Bronchial epithelial cell (primary cell): ENCODE data around the gene PPP1R13B. TPM values are rescaled to one million over a fixed set of nuclear protein-coding genes. Genes with fewer than 3 reads are reported as not detected.
A peak's percentile ranks its signal among the peaks of the same experiment; 100 is the strongest.

Source experiments
- DNase-seq: peaks from one replicate; pipeline ENCODE4 v3.0.0-alpha.2; 2010; ENCODE audit warnings: low read depth
- FAIRE-seq: peaks from 2 replicates; lab custom pipeline; 2011; peaks lifted over from hg19 to GRCh38; lab: Jason Lieb, UNC
- H3K27me3 ChIP-seq: 2 replicates; pipeline ENCODE4 v1.5.1; 2011; ENCODE audit warnings: low read length; ENCODE audit not compliant: control insufficient read depth, insufficient read depth
- H3K36me3 ChIP-seq: 2 replicates; pipeline ENCODE4 v1.5.1; 2011; ENCODE audit warnings: low read length; ENCODE audit not compliant: control insufficient read depth, insufficient read depth
- H3K4me3 ChIP-seq: 2 replicates; pipeline ENCODE4 v1.5.1; 2011; ENCODE audit warnings: mild to moderate bottlenecking, low read depth, low read length, control low read depth
- total RNA-seq: library from RNA; depleted of rRNA; stranded (reverse); fragments of >200 nt; gene quantifications from 2 replicates; pipeline ENCODE4 v1.2.1, GENCODE V29; 2014
- TF ChIP-seq, protein P1 (sequence below): IDR thresholded peaks from 2 replicates; pipeline ENCODE4 v1.5.1; 2011; ENCODE audit warnings: mild to moderate bottlenecking, moderate library complexity, low read length, control low read depth, inconsistent platforms; ENCODE audit not compliant: insufficient read depth, severe bottlenecking

PPP1R13B gene
- total RNA-seq, 1 donor from 2014 or later, result 4.2 TPM

DNA sequence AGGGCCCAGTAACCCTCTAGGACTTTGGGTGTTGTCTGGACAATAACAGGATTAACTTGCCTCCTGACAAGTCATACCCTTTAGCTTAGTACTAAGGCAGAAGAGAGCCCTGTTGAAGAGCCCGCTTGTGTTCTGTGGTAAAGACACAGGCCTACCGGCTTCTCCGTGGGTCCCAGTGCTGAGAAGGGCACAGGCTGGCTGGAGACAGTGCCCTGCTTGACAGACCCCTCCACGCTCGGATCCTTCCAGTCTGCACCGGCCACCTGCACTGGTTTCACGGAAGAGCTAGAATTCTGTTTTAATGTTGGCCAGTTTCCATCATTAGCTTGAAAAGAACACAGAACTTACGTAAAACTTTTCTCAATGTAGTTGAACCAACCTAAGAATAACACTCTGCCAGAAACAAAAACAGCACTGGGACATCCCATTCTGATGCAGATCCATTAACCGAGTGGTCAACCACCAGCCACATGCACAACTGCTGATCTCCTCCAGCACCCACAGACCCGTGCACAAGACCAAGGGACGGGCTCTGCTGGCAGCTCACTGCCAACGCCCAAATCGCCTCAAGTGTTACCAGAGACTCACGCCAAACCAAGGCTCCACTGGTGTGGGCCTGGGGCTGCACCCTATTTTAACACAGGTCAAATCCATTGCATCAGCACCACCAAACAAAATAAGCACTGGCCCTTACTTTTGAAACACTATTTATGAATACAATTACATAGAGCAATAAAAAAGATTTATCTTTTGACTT, 104.7 kb downstream of the PPP1R13B start:
- H3K27me3 ChIP-seq, result no peaks in the 10 kb centered on the region
- FAIRE-seq (no peak), DNase-seq (no peak)
- H3K36me3 ChIP-seq, result peaks cover 35% of the 10 kb centered on the region
- TF ChIP-seq, protein P1, sequence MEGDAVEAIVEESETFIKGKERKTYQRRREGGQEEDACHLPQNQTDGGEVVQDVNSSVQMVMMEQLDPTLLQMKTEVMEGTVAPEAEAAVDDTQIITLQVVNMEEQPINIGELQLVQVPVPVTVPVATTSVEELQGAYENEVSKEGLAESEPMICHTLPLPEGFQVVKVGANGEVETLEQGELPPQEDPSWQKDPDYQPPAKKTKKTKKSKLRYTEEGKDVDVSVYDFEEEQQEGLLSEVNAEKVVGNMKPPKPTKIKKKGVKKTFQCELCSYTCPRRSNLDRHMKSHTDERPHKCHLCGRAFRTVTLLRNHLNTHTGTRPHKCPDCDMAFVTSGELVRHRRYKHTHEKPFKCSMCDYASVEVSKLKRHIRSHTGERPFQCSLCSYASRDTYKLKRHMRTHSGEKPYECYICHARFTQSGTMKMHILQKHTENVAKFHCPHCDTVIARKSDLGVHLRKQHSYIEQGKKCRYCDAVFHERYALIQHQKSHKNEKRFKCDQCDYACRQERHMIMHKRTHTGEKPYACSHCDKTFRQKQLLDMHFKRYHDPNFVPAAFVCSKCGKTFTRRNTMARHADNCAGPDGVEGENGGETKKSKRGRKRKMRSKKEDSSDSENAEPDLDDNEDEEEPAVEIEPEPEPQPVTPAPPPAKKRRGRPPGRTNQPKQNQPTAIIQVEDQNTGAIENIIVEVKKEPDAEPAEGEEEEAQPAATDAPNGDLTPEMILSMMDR, result no peak
- no peak overlapping the region for H3K4me3 ChIP-seq

- TF ChIP-seq, protein P1, result no peak
Observed at GRCh38 chr14:103741876-103742275, 105.5 kb downstream of the PPP1R13B start.

DNA sequence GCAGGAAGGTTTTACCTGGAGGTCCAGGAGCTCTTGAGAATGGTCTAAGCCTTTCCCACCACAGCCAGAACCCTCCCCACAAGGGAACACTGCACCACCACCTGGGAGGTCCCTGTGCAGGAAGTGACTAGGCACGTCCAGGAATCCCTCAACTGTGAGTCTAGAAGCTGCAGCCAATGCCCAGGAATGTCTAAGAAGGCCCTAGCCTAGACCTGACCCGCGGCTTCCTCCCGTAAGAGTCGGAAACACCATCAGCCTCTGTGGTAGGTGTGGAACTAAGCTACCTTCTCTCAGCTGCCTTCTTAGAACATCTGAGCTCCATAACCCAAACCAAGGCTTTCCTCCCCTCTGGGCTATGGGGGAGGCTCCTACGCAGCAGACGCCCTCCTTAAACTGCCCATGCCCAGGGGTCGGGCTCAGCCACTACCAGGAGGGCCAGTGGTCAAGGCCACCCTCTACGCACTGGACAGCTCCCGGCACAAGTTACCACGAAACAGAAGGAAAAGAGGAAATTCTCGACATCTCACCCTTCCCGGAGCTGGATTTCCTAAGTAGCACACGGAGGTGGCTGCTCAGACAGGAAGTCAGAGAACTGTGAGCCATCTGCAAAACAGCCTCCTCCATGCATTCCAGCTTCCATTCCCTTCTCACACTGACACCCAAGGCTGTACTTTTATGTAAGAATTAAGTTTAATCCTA, 106.2 kb downstream of the PPP1R13B start:
- H3K27me3 ChIP-seq, result no peaks in the 10 kb centered on the region
- TF ChIP-seq, protein P1, result no peak
- peaks cover 35% of the 10 kb centered on the region for H3K36me3 ChIP-seq
- no peak for DNase-seq
- FAIRE-seq, result peak; percentile 50
- H3K4me3 ChIP-seq, result no peak overlapping the region

More at GRCh38 chr14:103741876-103742275, 105.5 kb downstream of the PPP1R13B start:
- FAIRE-seq, result no peak
- Histone ChIP-seq H3K36me3 (peaks cover 38% of the 10 kb centered on the region), H3K27me3 (no peaks in the 10 kb centered on the region), H3K4me3 (no peak overlapping the region)
- DNase-seq, result no peak

- peaks cover 39% of the 10 kb centered on the region for H3K36me3 ChIP-seq
- H3K4me3 ChIP-seq, result no peak overlapping the region
- FAIRE-seq (no peak), DNase-seq (no peak)
- TF ChIP-seq, protein P1, result no peak
- no peaks in the 10 kb centered on the region for H3K27me3 ChIP-seq
Observed at GRCh38 chr14:103739793-103740501, 107.4 kb downstream of the PPP1R13B start.

DNA sequence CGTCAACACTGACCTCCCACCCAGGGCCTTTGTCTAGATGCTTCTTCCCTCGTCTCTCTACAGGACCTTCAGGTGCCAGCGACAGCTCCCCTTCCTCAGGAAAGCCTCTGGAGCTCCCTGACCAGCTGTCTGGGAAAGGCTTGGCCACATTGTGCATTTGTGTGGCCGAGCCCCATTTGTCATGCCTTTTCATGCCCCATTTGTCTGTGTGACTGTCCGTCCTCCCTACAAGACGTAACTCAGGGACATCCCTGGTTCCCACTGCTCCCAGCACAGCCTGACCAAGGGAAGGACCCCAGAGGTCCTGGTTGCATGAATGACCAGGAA, 107.9 kb downstream of the PPP1R13B start:
- DNase-seq, result no peak
- Histone ChIP-seq H3K36me3 (peaks cover 37% of the 10 kb centered on the region), H3K27me3 (no peaks in the 10 kb centered on the region), H3K4me3 (no peak overlapping the region)
- peak; percentile 60 for FAIRE-seq
- TF ChIP-seq, protein P1, result no peak
